Femur (tissue), 1 donor: ENCODE results near the gene ZC3H4.
"Not testable (repeated sequence)": the region's sequence is repeated elsewhere in the genome, so short reads cannot be mapped to it uniquely, and the experiment has no call there.

ENCODE experiments used
- DNase-seq: peaks from one replicate; pipeline ENCODE4 v3.0.0-alpha.2; 2017

Gene ZC3H4

GRCh38 chr19:47112997-47113849 is at the start of gene ZC3H4:
Gene ZC3H4, minus strand, starts transcription at chr19:47113776. Its CDS starts 1,192 bp downstream, at chr19:47112584.
- DNase-seq = peak; percentile 100

- DNase-seq = no peak
Observed at GRCh38 chr19:47161876-47162489, 48.4 kb upstream of the ZC3H4 start.

GRCh38 chr19:47158879-47159503 is 45.4 kb upstream of the ZC3H4 start:
- DNase-seq = no peak

- DNase-seq = no peak
Observed at GRCh38 chr19:47158367-47158791, 44.8 kb upstream of the ZC3H4 start.

GRCh38 chr19:47157431-47158321 is 44.1 kb upstream of the ZC3H4 start:
- DNase-seq = peak; percentile 53

GRCh38 chr19:47156861-47157430 is 43.4 kb upstream of the ZC3H4 start:
- no peak for DNase-seq

GRCh38 chr19:47155148-47155547 is 41.6 kb upstream of the ZC3H4 start:
- DNase-seq = no peak

GRCh38 chr19:47153266-47153665 is 39.7 kb upstream of the ZC3H4 start:
- DNase-seq = no peak

GRCh38 chr19:47152632-47153031 is 39.1 kb upstream of the ZC3H4 start:
- DNase-seq = no peak

- DNase-seq = no peak
Observed at GRCh38 chr19:47152205-47152604, 38.6 kb upstream of the ZC3H4 start.

GRCh38 chr19:47151627-47152026 is 38.1 kb upstream of the ZC3H4 start:
- DNase-seq = no peak

- DNase-seq = no peak
Observed at GRCh38 chr19:47146920-47147319, 33.3 kb upstream of the ZC3H4 start.

GRCh38 chr19:47145639-47146486 is 32.3 kb upstream of the ZC3H4 start:
- DNase-seq = no peak

- no peak for DNase-seq
Observed at GRCh38 chr19:47144630-47145029, 31.1 kb upstream of the ZC3H4 start.

GRCh38 chr19:47143322-47144073 is 29.9 kb upstream of the ZC3H4 start:
- DNase-seq = no peak

- no peak for DNase-seq
Observed at GRCh38 chr19:47142779-47143178, 29.2 kb upstream of the ZC3H4 start.

- DNase-seq = no peak
Observed at GRCh38 chr19:47141695-47142094, 28.1 kb upstream of the ZC3H4 start.

- DNase-seq = not testable (repeated sequence)
Observed at GRCh38 chr19:47141252-47141651, 27.7 kb upstream of the ZC3H4 start.

GRCh38 chr19:47135156-47135555 is 21.6 kb upstream of the ZC3H4 start:
- no peak for DNase-seq

GRCh38 chr19:47134545-47134944 is 21.0 kb upstream of the ZC3H4 start:
- DNase-seq = no peak

GRCh38 chr19:47133021-47133471 is 19.5 kb upstream of the ZC3H4 start:
- no peak for DNase-seq
